GM12874 (cell line): ENCODE measurements around the gene FAM72A.

ENCODE experiments used
- CTCF ChIP-seq: IDR thresholded peaks from 2 replicates; pipeline ENCODE4 v1.5.1; 2011; ENCODE audit warnings: low read depth, mild to moderate bottlenecking, control low read depth, low read length, moderate library complexity; ENCODE audit not compliant: insufficient read depth

Gene FAM72A

GRCh38 chr1:206136241-206136640 lies 66.4 kb downstream of the FAM72A start:
- no peak for TF ChIP-seq CTCF
